ENCODE data around the gene RGS7. TPM values are rescaled to one million over a fixed set of nuclear protein-coding genes. Genes with fewer than 3 reads are reported as not detected.

The RGS7 gene
- polyA plus RNA-seq, 1 donor (not counting 4 experiments of a cell fraction or from before 2014, with no cell fraction given): not detected

DNA sequence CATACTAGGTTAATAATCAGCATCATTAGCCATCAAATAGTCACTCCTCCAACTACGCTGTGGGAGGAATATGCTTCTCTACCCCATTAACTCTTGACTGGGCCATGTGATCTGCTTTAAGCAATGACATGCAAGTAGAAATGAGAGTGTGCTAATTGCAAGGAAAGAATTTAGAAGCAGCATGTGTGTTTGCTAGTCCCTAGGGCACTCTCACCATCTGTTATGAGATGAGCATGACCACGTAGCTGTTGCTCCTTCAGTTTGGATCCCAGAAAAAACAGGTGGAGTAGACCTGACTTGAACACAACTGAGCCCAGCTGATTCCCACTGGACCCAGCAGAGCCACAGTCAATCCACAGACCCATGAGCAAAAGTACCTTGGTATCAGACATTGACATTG is 19.7 kb upstream of the RGS7 start:
- Histone ChIP-seq H3K9me3 (ENCODE audit: control insufficient read depth, low read depth, low read length) (no peaks in the 10 kb centered on the region), H3K9ac (ENCODE audit: control insufficient read depth, extremely low read depth, insufficient read depth, low read length) (no peak overlapping the region), H3K36me3 (ENCODE audit: control insufficient read depth in 2 of 2, extremely low read depth in 1 of 2, insufficient read depth in 2 of 2, low read length in 2 of 2) (no peaks in the 10 kb centered on the region), H3K4me1 (ENCODE audit: control insufficient read depth, extremely low read depth, insufficient read depth, low read length) (no peaks in the 10 kb centered on the region), H3K27ac (ENCODE audit: control insufficient read depth, insufficient read depth, low read length) (no peak overlapping the region), H3K9me1 (ENCODE audit: control insufficient read depth, extremely low read depth, insufficient read depth, low read length) (no peaks in the 10 kb centered on the region), H4K20me1 (ENCODE audit: control insufficient read depth, extremely low read depth, insufficient read depth, low read length) (no peaks in the 10 kb centered on the region), H2AFZ (ENCODE audit: control insufficient read depth, low read length) (no peak overlapping the region), H3K4me3 (ENCODE audit: control insufficient read depth in 2 of 3, extremely low read depth in 1 of 3, insufficient read depth in 2 of 3, low read depth in 1 of 3, low read length in 3 of 3) (no peak overlapping the region), H3K4me2 (ENCODE audit: control insufficient read depth, extremely low read depth, insufficient read depth, low read depth, low read length) (no peak overlapping the region), H3K27me3 (ENCODE audit: control insufficient read depth, extremely low read depth, insufficient read depth, low read length) (no peaks in the 10 kb centered on the region), H3K79me2 (ENCODE audit: control insufficient read depth, insufficient read depth, low read length) (no peaks in the 10 kb centered on the region)
- DNase-seq (ENCODE audit: low read depth, low spot score) (no peak), FAIRE-seq (no peak)
- dilution Hi-C loops (cut with MboI; ENCODE audit: extremely low pct_ligation_motif_present, low sequenced_read_pairs): no loop called here
- TF ChIP-seq, protein P1, sequence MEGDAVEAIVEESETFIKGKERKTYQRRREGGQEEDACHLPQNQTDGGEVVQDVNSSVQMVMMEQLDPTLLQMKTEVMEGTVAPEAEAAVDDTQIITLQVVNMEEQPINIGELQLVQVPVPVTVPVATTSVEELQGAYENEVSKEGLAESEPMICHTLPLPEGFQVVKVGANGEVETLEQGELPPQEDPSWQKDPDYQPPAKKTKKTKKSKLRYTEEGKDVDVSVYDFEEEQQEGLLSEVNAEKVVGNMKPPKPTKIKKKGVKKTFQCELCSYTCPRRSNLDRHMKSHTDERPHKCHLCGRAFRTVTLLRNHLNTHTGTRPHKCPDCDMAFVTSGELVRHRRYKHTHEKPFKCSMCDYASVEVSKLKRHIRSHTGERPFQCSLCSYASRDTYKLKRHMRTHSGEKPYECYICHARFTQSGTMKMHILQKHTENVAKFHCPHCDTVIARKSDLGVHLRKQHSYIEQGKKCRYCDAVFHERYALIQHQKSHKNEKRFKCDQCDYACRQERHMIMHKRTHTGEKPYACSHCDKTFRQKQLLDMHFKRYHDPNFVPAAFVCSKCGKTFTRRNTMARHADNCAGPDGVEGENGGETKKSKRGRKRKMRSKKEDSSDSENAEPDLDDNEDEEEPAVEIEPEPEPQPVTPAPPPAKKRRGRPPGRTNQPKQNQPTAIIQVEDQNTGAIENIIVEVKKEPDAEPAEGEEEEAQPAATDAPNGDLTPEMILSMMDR (optimal IDR thresholded peaks at IDR 0.05 in 1 of 3, IDR thresholded peaks at IDR 0.05 in 1 of 3, conservative IDR thresholded peaks at IDR 0.05 in 1 of 3; ENCODE audit: extremely low read depth in 1 of 3, insufficient read depth in 2 of 3, low read length in 3 of 3): no peak
- TF ChIP-seq EZH2 (IDR thresholded peaks at IDR 0.05; ENCODE audit: low read length): no peak

DNA sequence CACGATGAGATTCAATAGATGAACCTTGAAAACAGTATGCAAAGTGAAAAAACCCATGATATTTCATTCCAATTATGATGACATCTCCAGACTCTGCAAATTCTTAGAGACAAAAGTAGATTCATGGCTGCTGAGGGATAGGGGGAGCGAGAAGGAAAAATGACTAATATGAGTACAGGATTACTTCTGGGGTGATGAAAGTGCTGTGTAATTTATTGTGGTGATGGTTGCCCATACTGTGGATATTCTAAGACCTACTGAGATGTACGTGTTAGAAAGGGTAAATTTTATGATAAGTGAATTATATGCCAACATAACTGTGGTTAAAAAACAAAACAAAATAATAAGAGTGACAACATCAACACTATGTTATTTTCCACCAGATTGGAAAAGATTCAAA is 18.9 kb upstream of the RGS7 start:
- H3K9ac ChIP-seq (ENCODE audit: control insufficient read depth, extremely low read depth, insufficient read depth, low read length): no peak overlapping the region
- no peaks in the 10 kb centered on the region for H3K27me3 ChIP-seq (ENCODE audit: control insufficient read depth, extremely low read depth, insufficient read depth, low read length)
- FAIRE-seq (no peak), DNase-seq (ENCODE audit: low read depth, low spot score) (no peak)
- H3K4me3 ChIP-seq (ENCODE audit: control insufficient read depth in 2 of 3, extremely low read depth in 1 of 3, insufficient read depth in 2 of 3, low read depth in 1 of 3, low read length in 3 of 3): no peak overlapping the region
- no peaks in the 10 kb centered on the region for H3K79me2 ChIP-seq (ENCODE audit: control insufficient read depth, insufficient read depth, low read length)
- no peaks in the 10 kb centered on the region for H3K9me1 ChIP-seq (ENCODE audit: control insufficient read depth, extremely low read depth, insufficient read depth, low read length)
- H3K27ac ChIP-seq (ENCODE audit: control insufficient read depth, insufficient read depth, low read length): no peak overlapping the region
- dilution Hi-C loops (cut with MboI; ENCODE audit: extremely low pct_ligation_motif_present, low sequenced_read_pairs): no loop called here
- H3K9me3 ChIP-seq (ENCODE audit: control insufficient read depth, low read depth, low read length): no peaks in the 10 kb centered on the region
- H3K4me1 ChIP-seq (ENCODE audit: control insufficient read depth, extremely low read depth, insufficient read depth, low read length): no peaks in the 10 kb centered on the region
- no peak overlapping the region for H2AFZ ChIP-seq (ENCODE audit: control insufficient read depth, low read length)
- H3K36me3 ChIP-seq (ENCODE audit: control insufficient read depth in 2 of 2, extremely low read depth in 1 of 2, insufficient read depth in 2 of 2, low read length in 2 of 2): no peaks in the 10 kb centered on the region
- H3K4me2 ChIP-seq (ENCODE audit: control insufficient read depth, extremely low read depth, insufficient read depth, low read depth, low read length): no peak overlapping the region
- no peaks in the 10 kb centered on the region for H4K20me1 ChIP-seq (ENCODE audit: control insufficient read depth, extremely low read depth, insufficient read depth, low read length)
- TF ChIP-seq, protein P1 (optimal IDR thresholded peaks at IDR 0.05 in 1 of 3, IDR thresholded peaks at IDR 0.05 in 1 of 3, conservative IDR thresholded peaks at IDR 0.05 in 1 of 3; ENCODE audit: extremely low read depth in 1 of 3, insufficient read depth in 2 of 3, low read length in 3 of 3): no peak
- no peak for TF ChIP-seq EZH2 (IDR thresholded peaks at IDR 0.05; ENCODE audit: low read length)

All from keratinocyte (primary cell).